Keratinocyte (primary cell): ENCODE results near the gene SLC6A19. TPM values are rescaled to one million over a fixed set of nuclear protein-coding genes. Genes with fewer than 3 reads are reported as not detected.

Source experiments
- DNase-seq: peaks from one replicate; pipeline ENCODE4 v3.0.0-alpha.2; 2011; ENCODE audit warnings: low read depth, missing footprints, low spot score
- FAIRE-seq: peaks from 2 replicates; lab custom pipeline; 2011; peaks lifted over from hg19 to GRCh38; lab: Jason Lieb, UNC
- H2AFZ ChIP-seq: 2 replicates; pipeline ENCODE4 v1.6.0; 2012; ENCODE audit warnings: low read length, control low read depth, inconsistent platforms; ENCODE audit not compliant: control insufficient read depth
- H3K27ac ChIP-seq: 2 replicates; pipeline ENCODE4 v1.5.1; 2011; ENCODE audit warnings: low read length; ENCODE audit not compliant: control insufficient read depth, insufficient read depth
- H3K27me3 ChIP-seq: 3 replicates; pipeline ENCODE4 v1.6.0; 2011; ENCODE audit warnings: low read length; ENCODE audit not compliant: control insufficient read depth, insufficient read depth; ENCODE audit errors: extremely low read depth
- H3K36me3 ChIP-seq, 2 experiments: 2 replicates in 1 of 2; 3 replicates in 1 of 2; pipeline ENCODE4 v1.5.1; 2011; ENCODE audit warnings: low read length in 2 of 2, mild to moderate bottlenecking in 1 of 2; ENCODE audit not compliant: control insufficient read depth in 2 of 2, insufficient read depth in 2 of 2; ENCODE audit errors: extremely low read depth in 1 of 2
- H3K4me1 ChIP-seq: 3 replicates; pipeline ENCODE4 v1.5.1; 2011; ENCODE audit warnings: low read length; ENCODE audit not compliant: control insufficient read depth, insufficient read depth; ENCODE audit errors: extremely low read depth
- H3K4me2 ChIP-seq: 3 replicates; pipeline ENCODE4 v1.6.0; 2011; ENCODE audit warnings: low read depth, low read length; ENCODE audit not compliant: control insufficient read depth, insufficient read depth; ENCODE audit errors: extremely low read depth
- H3K4me3 ChIP-seq, 3 experiments: fragments of 200-600 bp in 1 of 3; sonication (generic) in 1 of 3; 2 replicates in 2 of 3; 3 replicates in 1 of 3; pipeline ENCODE4 v1.5.1; 2011 to 2016; ENCODE audit warnings: low read length in 3 of 3, mild to moderate bottlenecking in 3 of 3, control low read depth in 2 of 3, inconsistent platforms in 1 of 3, low read depth in 1 of 3, mixed read lengths in 1 of 3, mixed run types in 1 of 3, moderate library complexity in 1 of 3; ENCODE audit not compliant: control insufficient read depth in 2 of 3, insufficient read depth in 2 of 3; ENCODE audit errors: extremely low read depth in 1 of 3
- H3K79me2 ChIP-seq: 2 replicates; pipeline ENCODE4 v1.6.0; 2012; ENCODE audit warnings: low read length; ENCODE audit not compliant: control insufficient read depth, insufficient read depth
- H3K9ac ChIP-seq: 3 replicates; pipeline ENCODE4 v1.6.0; 2011; ENCODE audit warnings: low read length; ENCODE audit not compliant: control insufficient read depth, insufficient read depth; ENCODE audit errors: extremely low read depth
- H3K9me1 ChIP-seq: 3 replicates; pipeline ENCODE4 v1.6.0; 2011; ENCODE audit warnings: low read length; ENCODE audit not compliant: control insufficient read depth, insufficient read depth; ENCODE audit errors: extremely low read depth
- H3K9me3 ChIP-seq: 2 replicates; pipeline ENCODE4 v1.5.1; 2012; ENCODE audit warnings: low read depth, low read length; ENCODE audit not compliant: control insufficient read depth
- H4K20me1 ChIP-seq: 3 replicates; pipeline ENCODE4 v1.6.0; 2011; ENCODE audit warnings: low read length; ENCODE audit not compliant: control insufficient read depth, insufficient read depth; ENCODE audit errors: extremely low read depth
- EZH2 ChIP-seq: IDR thresholded peaks from one replicate; pipeline ENCODE4 v1.6.1; 2012; ENCODE audit warnings: inconsistent platforms, mild to moderate bottlenecking, low read length, moderate library complexity
- dilution Hi-C: fragments of 300-500 bp; cut with MboI; formaldehyde crosslinking; loops from one replicate; pipeline ENCODE4 v1.7.0; 2020; ENCODE audit warnings: low sequenced_read_pairs; ENCODE audit not compliant: extremely low pct_ligation_motif_present
- polyA plus RNA-seq, 5 experiments: library from polyadenylated mRNA; depleted of rRNA in 3 of 5; stranded (reverse) in 3 of 5; stranded (forward) in 1 of 5; unstranded in 1 of 5; fragments of >200 nt; gene quantifications; 1 replicate in 1 of 5; 2 replicates in 3 of 5; 3 replicates in 1 of 5; pipeline versions ENCODE4 v1.2.1 to v1.2.3, GENCODE V29; 2011 to 2012; ENCODE audit warnings: missing spikeins in 2 of 5, low read depth in 1 of 5, low replicate concordance in 1 of 5
- TF ChIP-seq, protein P1 (sequence below), 3 experiments: IDR thresholded peaks in 1 of 3; conservative IDR thresholded peaks in 1 of 3; optimal IDR thresholded peaks in 1 of 3; 2 replicates in 2 of 3; 3 replicates in 1 of 3; pipeline versions ENCODE3 to v1.5.1; 2011; ENCODE audit warnings: low read length in 3 of 3, mild to moderate bottlenecking in 3 of 3, moderate library complexity in 2 of 3, control low read depth in 1 of 3, inconsistent platforms in 1 of 3; ENCODE audit not compliant: insufficient read depth in 2 of 3; ENCODE audit errors: extremely low read depth in 1 of 3

Gene SLC6A19
- polyA plus RNA-seq, 1 donor (not counting 4 experiments of a cell fraction or from before 2014, with no cell fraction given) = not detected

DNA sequence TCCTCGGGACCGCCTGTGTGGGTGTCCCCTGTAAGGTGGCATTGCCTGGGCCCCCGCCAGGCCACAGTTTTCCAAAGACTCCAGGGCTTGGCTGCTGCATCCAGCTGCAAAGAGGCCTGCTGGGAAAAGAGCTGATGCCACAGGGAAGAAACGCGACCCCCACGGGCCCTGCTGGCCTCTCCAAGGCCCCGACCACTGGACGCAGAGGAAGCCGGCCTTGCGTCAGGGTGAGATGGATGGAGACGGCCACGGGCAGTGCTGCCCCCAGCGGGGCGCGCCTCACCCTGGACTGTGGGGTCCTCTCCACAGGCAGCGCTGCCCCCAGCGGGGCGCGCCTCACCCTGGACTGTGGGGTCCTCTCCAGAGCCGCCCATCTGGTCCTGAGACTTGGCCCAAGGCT is 21.3 kb upstream of the SLC6A19 start:
- Histone ChIP-seq H4K20me1 (no peaks in the 10 kb centered on the region), H3K9me1 (no peaks in the 10 kb centered on the region), H3K4me1 (no peaks in the 10 kb centered on the region), H2AFZ (no peak overlapping the region), H3K9me3 (no peaks in the 10 kb centered on the region), H3K4me2 (no peak overlapping the region), H3K27ac (no peak overlapping the region), H3K79me2 (no peaks in the 10 kb centered on the region), H3K4me3 (no peak overlapping the region), H3K9ac (no peak overlapping the region), H3K36me3 (no peaks in the 10 kb centered on the region), H3K27me3 (no peaks in the 10 kb centered on the region)
- DNase-seq (no peak), FAIRE-seq (no peak)
- dilution Hi-C loops = no loop called here
- TF ChIP-seq, protein P1, sequence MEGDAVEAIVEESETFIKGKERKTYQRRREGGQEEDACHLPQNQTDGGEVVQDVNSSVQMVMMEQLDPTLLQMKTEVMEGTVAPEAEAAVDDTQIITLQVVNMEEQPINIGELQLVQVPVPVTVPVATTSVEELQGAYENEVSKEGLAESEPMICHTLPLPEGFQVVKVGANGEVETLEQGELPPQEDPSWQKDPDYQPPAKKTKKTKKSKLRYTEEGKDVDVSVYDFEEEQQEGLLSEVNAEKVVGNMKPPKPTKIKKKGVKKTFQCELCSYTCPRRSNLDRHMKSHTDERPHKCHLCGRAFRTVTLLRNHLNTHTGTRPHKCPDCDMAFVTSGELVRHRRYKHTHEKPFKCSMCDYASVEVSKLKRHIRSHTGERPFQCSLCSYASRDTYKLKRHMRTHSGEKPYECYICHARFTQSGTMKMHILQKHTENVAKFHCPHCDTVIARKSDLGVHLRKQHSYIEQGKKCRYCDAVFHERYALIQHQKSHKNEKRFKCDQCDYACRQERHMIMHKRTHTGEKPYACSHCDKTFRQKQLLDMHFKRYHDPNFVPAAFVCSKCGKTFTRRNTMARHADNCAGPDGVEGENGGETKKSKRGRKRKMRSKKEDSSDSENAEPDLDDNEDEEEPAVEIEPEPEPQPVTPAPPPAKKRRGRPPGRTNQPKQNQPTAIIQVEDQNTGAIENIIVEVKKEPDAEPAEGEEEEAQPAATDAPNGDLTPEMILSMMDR (optimal IDR thresholded peaks at IDR 0.05 in 1 of 3, IDR thresholded peaks at IDR 0.05 in 1 of 3, conservative IDR thresholded peaks at IDR 0.05 in 1 of 3; ENCODE audit: extremely low read depth in 1 of 3, insufficient read depth in 2 of 3, low read length in 3 of 3) = no peak
- TF ChIP-seq EZH2 = no peak

DNA sequence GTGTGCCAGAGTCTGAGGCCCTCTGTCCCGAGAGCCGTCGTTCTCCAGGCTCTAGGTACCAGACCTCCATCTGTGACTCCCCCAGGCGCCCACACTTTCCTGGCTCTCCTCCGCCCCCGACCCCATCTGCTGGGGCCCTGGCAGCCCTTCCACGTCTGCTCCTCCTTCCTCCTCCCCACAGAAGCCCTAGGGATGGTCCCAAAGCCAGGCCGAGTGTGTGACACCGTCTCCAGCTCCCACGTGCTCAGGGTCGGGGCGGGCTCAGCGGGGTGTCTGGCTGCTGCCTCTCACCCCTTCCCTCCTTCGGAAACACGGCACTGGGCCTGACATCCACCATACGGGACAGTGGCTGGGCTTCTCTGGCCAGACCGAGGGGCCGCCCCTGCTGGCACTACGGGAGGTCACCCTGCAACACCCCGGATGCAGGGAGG is 20.5 kb upstream of the SLC6A19 start:
- TF ChIP-seq, protein P1 (optimal IDR thresholded peaks at IDR 0.05 in 1 of 3, IDR thresholded peaks at IDR 0.05 in 1 of 3, conservative IDR thresholded peaks at IDR 0.05 in 1 of 3; ENCODE audit: extremely low read depth in 1 of 3, insufficient read depth in 2 of 3, low read length in 3 of 3) = no peak
- TF ChIP-seq EZH2 = no peak
- no peaks in the 10 kb centered on the region for H4K20me1 ChIP-seq
- no peaks in the 10 kb centered on the region for H3K36me3 ChIP-seq
- dilution Hi-C loops = no loop called here
- no peaks in the 10 kb centered on the region for H3K79me2 ChIP-seq
- DNase-seq (no peak), FAIRE-seq (no peak)
- H3K4me2 ChIP-seq = no peak overlapping the region
- no peaks in the 10 kb centered on the region for H3K9me3 ChIP-seq
- H3K9me1 ChIP-seq = no peaks in the 10 kb centered on the region
- H3K4me1 ChIP-seq = no peaks in the 10 kb centered on the region
- no peak overlapping the region for H3K9ac ChIP-seq
- H2AFZ ChIP-seq = no peak overlapping the region
- no peak overlapping the region for H3K27ac ChIP-seq
- no peaks in the 10 kb centered on the region for H3K27me3 ChIP-seq
- H3K4me3 ChIP-seq = no peak overlapping the region
